Measurements from ENCODE around the gene VEGFC. TPM values are rescaled to one million over a fixed set of nuclear protein-coding genes. Genes with fewer than 3 reads are reported as not detected.

Gene VEGFC
- total and polyA plus RNA-seq, 10 of the 15 experiments (the other 5 are each of a cell fraction or from before 2014, with no cell fraction given), result 0.03 to 0.04 TPM; not detected in 8

DNA sequence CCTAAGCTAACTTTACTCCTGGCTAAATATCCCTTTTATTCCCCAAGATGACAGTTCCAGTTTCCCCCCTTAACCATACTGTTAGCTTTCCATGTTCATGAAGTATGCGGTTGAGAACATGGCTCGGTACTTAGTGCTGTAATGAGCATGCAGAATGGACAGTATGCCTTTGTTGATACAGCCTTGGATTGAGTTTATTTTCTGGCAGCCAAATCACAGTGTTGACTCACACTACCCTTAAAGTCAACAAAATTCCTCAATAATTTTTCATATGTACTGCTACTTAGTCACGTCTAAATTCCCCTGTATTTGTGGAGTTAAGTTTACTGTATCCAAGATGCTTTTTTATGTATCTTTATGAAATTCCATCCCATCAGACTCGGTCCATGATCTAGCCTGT lies 1.4 kb upstream of the VEGFC start:
- ChIA-PET SMC1A (ENCODE audit: uncharacterized antibody, unreplicated experiment) (no interaction called here), RAD21 (ENCODE audit: unreplicated experiment) (no interaction called here), CTCF (interaction anchor here (0.8 to 1.4 kb wide), 3 partner anchors 10 to 253 kb away, joined by 3 to 5 read pairs (median 4); no protein-coding TSS in a partner anchor), POLR2A (no interaction called here)
- WGBS (ENCODE audit: insufficient coverage, insufficient replicate concordance, low lambda C conversion rate, missing lambda C conversion rate), result 64% methylated on average over 4 of the region's 4 CpGs
- Histone ChIP-seq H3K79me2 (ENCODE audit: control insufficient read depth, insufficient read depth, low read length) (no peaks in the 10 kb centered on the region), H4K20me1 (ENCODE audit: control insufficient read depth, insufficient read depth) (no peaks in the 10 kb centered on the region), H3K4me3 (no peak overlapping the region), H2AFZ (ENCODE audit: control insufficient read depth, low read depth, low read length) (no peak overlapping the region), H3K9me3 (replicated peaks; ENCODE audit: control insufficient read depth, insufficient read depth, low read length) (no peaks in the 10 kb centered on the region), H3K27ac (ENCODE audit: control insufficient read depth, insufficient read depth) (no peak overlapping the region), H3K4me1 (ENCODE audit: control insufficient read depth, insufficient read depth, low read length) (no peaks in the 10 kb centered on the region), H3K9ac (ENCODE audit: control insufficient read depth, insufficient read depth, low read length) (no peak overlapping the region), H3K4me2 (ENCODE audit: control insufficient read depth, insufficient read depth) (no peak overlapping the region), H3K27me3 (replicated peaks in 1 of 2; ENCODE audit: control insufficient read depth in 2 of 2, insufficient read depth in 2 of 2, low read length in 1 of 2) (peaks cover 3 to 13% of the 10 kb centered on the region in 2 experiments; a peak in 3 of 4 replicates), H3K36me3 (ENCODE audit: control insufficient read depth in 2 of 2, insufficient read depth in 2 of 2, low read length in 1 of 2) (no peaks in the 10 kb centered on the region)
- DNase-seq (ENCODE audit: low read depth, low spot score), result no peak
- TF ChIP-seq SMAD1 (IDR thresholded peaks at IDR 0.05; ENCODE audit: low read depth, partially characterized antibody) (no peak), HDAC2 (IDR thresholded peaks at IDR 0.05) (no peak), ASH2L (IDR thresholded peaks at IDR 0.05; ENCODE audit: borderline replicate concordance, low read depth) (no peak), ZNF384 (IDR thresholded peaks at IDR 0.05; ENCODE audit: borderline replicate concordance, low read depth, low read length) (no peak), MTA3 (IDR thresholded peaks at IDR 0.05; ENCODE audit: borderline replicate concordance, low read length) (no peak), EGR1 (IDR thresholded peaks at IDR 0.05; ENCODE audit: borderline replicate concordance in 1 of 2, low read depth in 2 of 2, low read length in 2 of 2) (no peak), CHD4 (IDR thresholded peaks at IDR 0.05) (no peak), KDM1A (IDR thresholded peaks at IDR 0.05; ENCODE audit: borderline replicate concordance) (no peak), KLF5 (IDR thresholded peaks at IDR 0.05; ENCODE audit: partially characterized antibody) (no peak)
- TF ChIP-seq, protein P1, sequence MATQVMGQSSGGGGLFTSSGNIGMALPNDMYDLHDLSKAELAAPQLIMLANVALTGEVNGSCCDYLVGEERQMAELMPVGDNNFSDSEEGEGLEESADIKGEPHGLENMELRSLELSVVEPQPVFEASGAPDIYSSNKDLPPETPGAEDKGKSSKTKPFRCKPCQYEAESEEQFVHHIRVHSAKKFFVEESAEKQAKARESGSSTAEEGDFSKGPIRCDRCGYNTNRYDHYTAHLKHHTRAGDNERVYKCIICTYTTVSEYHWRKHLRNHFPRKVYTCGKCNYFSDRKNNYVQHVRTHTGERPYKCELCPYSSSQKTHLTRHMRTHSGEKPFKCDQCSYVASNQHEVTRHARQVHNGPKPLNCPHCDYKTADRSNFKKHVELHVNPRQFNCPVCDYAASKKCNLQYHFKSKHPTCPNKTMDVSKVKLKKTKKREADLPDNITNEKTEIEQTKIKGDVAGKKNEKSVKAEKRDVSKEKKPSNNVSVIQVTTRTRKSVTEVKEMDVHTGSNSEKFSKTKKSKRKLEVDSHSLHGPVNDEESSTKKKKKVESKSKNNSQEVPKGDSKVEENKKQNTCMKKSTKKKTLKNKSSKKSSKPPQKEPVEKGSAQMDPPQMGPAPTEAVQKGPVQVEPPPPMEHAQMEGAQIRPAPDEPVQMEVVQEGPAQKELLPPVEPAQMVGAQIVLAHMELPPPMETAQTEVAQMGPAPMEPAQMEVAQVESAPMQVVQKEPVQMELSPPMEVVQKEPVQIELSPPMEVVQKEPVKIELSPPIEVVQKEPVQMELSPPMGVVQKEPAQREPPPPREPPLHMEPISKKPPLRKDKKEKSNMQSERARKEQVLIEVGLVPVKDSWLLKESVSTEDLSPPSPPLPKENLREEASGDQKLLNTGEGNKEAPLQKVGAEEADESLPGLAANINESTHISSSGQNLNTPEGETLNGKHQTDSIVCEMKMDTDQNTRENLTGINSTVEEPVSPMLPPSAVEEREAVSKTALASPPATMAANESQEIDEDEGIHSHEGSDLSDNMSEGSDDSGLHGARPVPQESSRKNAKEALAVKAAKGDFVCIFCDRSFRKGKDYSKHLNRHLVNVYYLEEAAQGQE (IDR thresholded peaks at IDR 0.05; ENCODE audit: low read depth, low read length), result no peak
- ATAC-seq, result no peak
- no TSS peak for BruUV-seq (replicated peaks)
- in situ Hi-C loops (cut with MboI), result no loop called here
- intact Hi-C loops (cut with micrococcal nuclease; ENCODE audit: unreplicated experiment), result loop anchor here (10.0 kb wide), 1 partner anchor 541 kb away; no protein-coding TSS in a partner anchor
- no peak for FAIRE-seq
